GM18499 (cell line): ENCODE data around the gene EZR.

ENCODE experiments used
- ATAC-seq: cut with Tn5 transposase; IDR thresholded peaks from one replicate; pipeline ENCODE4 v1.9.1; 2021; ENCODE audit warnings: moderate number of reproducible peaks; ENCODE audit not compliant: insufficient read depth, unreplicated experiment

Gene EZR

DNA sequence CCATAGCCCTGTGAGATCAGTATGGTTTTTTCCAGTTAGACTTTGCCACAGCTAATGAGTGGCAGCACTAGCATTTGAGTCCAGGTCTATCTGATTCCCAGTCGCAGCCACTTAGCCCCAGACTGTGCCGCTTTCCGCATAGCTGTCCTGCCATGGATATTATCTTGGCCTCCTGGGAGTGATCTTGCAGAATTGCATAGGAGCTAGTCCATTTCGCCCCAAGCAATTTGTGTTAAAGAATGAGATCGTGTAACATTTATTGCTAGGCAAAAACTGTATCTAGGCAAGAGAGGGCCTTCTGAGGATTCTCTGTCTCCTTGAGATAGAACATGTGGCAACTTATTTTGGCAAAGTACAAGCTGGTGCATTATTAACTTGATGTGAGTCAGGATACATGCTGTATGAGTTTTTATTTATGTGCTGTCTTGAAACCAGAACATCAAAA, 74.2 kb downstream of the EZR start:
- no peak for ATAC-seq

DNA sequence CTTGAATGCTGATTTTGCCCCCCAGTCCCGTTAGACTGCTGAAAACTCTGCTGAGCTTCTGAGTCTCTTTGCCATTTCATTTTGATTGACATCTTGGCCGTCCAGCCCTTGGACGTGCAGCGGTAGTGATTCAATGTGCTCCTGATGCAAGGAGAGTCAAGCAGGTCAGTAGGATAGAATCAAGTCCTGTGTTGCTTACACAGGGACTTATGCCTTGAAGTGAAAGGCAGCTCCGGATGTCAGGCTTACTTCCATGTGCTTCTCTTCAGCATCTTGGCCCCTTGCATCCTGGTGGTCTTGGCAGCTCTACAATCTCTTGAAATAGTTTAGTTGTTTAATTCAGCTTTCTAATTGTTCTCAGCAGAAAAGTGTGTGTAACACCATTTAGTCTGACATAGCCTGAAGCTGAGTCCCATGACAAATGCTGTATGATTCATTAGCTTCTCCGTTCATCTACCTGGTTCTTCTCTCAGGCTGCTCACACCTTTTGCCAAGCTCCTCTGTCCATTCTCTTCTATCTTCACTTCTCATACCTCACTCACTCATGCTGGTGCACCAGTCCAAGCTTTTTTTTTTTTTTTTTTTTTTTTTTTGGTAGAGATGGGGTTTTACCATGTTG, 76.0 kb downstream of the EZR start:
- ATAC-seq: no peak

DNA sequence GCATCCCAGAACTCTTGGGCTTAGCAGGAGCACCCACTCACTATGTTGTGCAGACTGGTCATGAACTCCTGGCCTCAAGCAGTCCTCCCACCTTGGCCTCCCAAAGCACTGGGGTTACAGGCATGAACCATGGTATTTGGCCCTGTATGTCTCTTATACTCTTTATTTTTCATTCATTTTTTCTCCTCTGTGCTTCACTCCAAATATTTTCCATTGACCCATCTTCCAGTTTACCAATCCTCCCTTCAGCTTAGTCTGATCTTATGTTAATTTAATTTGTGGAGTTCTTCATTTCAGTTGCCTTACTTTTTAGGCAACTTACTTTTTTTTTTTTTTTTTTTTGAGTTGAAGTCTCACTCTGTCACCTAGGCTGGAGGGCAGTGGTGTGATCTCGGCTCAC, 79.5 kb downstream of the EZR start:
- no peak for ATAC-seq

DNA sequence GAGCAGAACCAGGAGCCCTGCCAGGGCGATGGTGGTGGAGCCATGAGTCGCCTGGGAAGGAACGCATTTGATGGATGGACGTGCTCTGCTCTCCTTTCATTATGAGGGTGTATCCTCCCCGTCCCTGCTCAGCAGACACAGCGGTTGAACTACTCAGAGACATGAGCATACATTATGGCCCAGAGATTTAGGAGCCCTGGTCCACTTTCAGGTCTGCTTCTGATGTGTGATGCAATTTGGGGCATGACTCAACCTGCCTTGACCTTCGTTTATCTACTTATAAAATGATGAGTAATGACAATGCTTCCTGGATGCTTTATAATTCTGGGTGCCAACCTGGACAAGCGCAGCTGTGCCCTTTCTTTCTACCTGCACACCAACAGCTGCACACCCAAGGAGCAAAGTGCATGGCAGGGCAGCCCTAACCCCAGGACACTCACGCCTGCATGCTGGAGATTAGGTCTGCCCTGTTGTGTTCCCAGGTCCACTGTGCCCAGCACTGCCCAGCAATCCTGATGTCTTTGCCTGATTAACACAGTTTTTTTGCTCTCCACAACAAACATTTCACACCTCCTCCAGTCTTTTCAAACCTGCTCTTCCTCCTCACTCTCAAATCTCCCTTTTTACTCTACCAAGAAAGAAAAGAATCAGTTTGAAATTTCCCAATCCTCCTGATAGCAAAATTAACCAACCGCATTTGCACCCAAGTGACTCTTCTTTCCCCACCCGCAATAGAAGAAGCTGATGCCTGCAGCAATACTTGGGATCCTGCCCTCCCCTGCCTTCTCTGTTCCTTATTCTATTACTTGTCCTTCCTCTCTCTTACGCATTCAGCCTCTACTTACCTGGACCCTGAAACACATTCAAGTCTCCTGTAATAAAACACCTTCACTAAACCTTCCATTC, 81.2 kb downstream of the EZR start:
- ATAC-seq: no peak

DNA sequence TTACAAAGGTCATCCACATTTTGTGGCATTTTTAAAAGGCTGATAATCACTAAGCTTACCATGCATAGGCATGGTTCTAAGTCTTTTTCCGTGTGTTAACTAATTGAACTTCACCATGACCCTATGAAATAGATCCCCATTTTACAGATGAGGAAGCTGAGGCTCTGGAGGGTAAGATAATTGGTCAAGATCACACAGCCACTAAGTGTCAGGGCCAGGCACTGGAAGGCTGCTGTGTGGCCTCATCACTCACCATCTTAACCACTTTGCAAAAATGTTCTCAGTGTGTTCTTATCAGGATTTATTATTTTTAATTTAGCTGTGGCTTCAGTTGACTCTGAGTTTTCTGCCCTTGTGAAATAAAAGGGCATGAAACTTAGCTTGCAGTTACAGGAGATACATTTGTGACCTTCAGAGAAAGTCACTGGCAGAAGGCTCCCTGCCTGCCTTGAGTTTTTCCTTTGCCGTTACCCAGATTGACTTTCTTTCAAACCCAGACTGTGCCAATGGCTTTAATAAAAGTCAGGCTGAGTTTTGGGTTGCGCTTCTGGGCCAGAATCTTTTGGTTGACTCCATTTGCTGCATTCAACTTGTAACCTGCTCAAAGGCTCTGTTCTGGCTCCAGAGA, 82.0 kb downstream of the EZR start:
- ATAC-seq: no peak

DNA sequence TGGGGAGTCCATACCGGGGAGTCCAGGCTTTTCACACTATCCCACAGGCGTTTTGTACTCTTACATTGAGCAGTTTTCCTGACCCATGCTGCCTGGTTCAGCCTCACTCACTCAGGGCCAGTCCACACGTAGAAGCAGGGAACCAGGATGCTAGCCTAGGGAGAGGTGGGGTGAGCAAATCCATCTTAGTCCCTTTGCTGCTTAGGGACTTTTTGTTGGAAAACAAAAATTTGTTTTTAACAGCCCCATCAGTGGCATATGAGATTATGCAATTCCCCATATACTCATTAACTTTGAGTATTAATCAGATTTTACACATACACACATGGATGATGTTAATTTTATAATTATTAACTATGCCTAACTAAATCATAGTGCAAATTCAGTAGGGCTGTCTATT, 84.2 kb downstream of the EZR start:
- no peak for ATAC-seq

DNA sequence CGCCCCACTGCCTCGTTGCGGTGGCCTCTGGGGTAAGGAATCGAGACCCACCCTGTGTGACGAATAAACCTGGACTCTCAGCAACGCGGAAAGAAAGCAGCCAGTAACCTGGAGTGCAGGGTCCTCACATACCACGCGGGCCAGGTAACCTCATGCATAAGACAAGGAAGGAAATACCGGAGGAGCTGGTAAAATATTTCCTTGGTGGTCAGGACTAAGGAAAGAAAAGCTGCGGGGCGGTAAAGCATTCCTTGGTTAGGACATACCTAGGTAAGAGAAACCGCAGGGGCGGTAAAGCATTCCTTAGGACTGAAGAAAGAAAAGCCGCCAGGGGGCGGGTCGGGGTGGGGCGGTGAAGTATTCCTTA, 88.6 kb downstream of the EZR start:
- no peak for ATAC-seq

DNA sequence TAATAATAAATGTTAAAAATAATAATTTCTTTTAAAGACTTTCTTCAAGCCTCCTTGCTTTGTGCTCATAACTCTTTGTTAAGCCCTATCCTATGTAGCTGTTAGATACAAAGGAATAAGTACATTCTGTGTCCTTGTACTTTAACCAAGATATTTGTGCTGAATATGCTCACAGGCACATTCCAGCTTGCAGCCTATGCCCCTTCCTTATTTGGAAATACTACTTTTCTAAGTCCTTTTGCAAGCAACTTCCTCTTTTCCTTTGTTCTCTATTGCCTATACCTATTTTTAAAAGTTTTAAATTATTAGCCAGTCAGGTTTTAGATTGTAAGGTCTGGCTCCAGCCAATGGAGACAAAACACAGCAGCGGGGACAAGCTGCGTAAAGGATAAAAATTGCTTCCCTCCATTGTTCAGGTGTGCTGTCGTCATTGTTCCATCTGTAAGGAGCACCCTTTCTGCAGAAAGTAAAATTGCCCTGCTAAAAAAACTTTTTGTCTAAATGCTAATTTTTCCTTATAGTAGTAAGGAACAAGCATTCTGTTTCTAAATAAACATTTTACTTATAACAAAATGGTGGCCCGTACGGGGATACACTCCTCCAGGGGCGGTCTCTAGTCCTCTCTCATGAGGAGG, 89.1 kb downstream of the EZR start:
- no peak for ATAC-seq

DNA sequence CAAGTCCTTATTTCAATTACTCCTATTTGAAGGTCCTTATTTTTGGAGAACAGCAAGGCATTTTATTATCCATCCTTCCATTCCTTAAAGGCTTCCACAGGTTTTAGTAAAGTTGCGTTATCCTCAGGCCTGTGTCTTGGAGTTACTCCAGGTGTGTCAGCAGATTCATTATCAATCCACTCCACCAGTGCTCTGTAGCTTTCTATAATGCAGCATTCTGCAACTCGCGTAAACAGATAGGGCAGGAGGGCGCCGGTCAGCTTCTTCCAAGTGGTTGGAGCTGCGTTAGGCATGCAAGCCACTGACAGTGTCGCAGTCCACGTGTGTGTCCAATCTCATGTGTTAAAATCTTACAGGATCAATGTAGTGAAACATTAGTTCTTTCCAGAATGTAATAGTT, 93.5 kb downstream of the EZR start:
- ATAC-seq: no peak

DNA sequence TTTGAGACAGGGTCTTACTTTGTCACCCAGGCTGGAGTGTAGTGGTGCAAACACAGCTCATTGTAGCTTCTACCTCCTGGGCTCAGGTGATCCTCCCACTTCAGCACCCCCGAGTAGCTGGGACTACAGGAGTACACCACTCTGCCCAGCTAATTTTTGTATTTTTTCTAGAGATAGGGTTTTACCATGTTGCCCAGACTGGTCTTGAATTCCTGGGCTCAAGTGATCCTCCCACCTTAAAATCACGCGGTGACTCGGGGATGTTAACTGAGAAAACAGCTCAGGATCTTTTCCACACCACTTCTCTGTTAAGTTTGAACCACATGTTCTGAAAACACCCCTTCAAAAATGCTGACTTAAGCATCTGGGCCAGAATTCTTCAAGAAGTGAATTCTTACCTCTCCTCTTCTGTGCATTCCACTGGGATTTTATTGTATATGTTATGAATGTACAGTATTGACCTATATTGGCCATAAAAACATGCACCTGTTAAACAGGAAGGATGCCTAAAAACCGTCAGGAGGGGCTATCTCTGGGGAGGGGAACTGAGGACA, 96.9 kb downstream of the EZR start:
- ATAC-seq: no peak

DNA sequence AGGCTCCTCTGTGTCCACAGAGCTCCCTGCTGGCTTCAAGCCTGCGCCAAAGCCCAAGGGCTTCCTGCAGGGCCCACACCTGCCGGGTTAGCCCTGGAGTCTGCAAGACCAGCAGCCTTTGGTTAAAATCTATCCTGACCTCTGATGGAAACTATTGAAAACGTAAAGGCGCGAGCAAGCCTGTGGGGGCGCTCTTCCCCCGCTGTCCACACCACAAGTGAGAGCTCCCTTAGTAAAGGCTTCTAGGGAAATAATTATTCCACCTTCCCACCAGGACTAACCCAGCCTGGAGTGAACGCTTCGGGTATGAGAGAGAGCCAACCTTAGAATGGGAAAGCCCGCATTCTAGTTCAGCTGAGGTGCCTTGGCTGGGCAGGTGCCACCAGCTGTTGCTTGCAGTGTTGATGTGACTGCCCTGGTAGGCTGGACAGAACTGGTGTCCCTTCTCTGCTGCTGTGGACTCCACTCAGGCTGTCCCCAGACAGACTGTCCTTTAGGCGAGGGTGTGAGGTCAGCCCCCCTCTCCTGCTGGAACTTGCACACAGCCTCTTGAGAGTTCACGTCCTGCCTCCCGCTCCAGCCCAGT, 100.6 kb downstream of the EZR start:
- ATAC-seq: no peak

DNA sequence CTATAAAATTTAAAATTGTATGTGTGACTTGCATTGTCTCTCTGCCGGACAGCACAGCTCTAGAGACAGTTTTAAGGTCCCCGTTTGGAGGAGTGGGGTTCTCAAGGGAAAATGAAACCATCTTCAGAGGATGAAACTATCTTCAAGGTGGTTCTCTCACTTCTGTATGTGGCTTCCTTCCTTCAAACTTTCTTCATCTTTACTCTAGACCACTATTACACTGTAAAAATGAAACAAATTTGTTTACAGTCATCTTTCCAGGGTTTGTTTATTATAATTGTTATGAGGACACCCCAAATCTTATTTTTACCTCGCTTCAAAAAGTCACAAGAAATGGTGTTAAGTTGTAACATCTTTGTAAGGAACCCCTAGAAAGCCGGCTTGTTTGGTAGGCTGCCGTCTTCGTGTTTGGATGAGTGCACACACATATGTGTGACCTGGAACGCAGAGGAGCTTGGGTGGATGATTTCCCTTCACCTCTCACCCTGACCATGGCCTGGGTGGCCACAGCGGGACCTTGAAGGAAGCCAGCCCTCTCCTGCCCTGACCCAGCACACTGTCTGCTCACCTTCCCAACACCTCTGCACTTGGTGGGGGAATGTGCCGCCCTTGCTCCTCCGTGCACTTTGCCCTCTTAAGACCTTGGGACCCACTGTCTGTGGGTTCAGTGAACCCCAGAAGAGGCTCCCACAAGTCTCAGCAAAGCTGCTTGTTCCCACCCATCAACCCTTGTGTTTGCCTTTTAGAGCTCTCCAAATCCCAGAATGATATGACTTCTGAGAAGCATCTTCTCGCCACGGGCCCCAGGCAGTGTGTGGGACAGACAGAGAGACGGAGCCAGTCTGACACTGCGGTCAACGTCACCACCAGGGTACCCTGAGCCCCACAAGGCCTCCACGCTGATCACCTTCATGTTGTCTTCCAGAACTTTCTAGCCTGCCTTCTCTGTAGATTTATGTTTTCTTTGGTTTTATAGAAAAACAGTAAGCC, 101.5 kb downstream of the EZR start:
- no peak for ATAC-seq
